Measurements from ENCODE around the gene MSRB3. TPM values are rescaled to one million over a fixed set of nuclear protein-coding genes. Genes with fewer than 3 reads are reported as not detected.

MSRB3 gene
- total and polyA plus RNA-seq, 7 donors = 6.2 to 232 (median 159) TPM

- intact Hi-C loops (cut with DNase I) = no loop called here
Measured at GRCh38 chr12:65459545-65459944, 181.1 kb downstream of the MSRB3 start.

GRCh38 chr12:65460063-65460462 lies 181.6 kb downstream of the MSRB3 start:
- WGBS, 2 donors = 53 to 76% methylated on average over 8 of the region's 8 CpGs
- intact Hi-C loops (cut with DNase I) = no loop called here
- Histone ChIP-seq H3K4me1 (peaks cover 0 to 9% (median 8%) of the 10 kb centered on the region in 4 donors), H3K9me3 (no peaks in the 10 kb centered on the region), H3K27ac (no peak overlapping the region), H3K27me3 (no peaks in the 10 kb centered on the region), H3K4me3 (no peak overlapping the region), H3K36me3 (peaks cover 0 to 69% (median 5%) of the 10 kb centered on the region in 4 donors)
- no peak for DNase-seq
- TF ChIP-seq, protein P1, sequence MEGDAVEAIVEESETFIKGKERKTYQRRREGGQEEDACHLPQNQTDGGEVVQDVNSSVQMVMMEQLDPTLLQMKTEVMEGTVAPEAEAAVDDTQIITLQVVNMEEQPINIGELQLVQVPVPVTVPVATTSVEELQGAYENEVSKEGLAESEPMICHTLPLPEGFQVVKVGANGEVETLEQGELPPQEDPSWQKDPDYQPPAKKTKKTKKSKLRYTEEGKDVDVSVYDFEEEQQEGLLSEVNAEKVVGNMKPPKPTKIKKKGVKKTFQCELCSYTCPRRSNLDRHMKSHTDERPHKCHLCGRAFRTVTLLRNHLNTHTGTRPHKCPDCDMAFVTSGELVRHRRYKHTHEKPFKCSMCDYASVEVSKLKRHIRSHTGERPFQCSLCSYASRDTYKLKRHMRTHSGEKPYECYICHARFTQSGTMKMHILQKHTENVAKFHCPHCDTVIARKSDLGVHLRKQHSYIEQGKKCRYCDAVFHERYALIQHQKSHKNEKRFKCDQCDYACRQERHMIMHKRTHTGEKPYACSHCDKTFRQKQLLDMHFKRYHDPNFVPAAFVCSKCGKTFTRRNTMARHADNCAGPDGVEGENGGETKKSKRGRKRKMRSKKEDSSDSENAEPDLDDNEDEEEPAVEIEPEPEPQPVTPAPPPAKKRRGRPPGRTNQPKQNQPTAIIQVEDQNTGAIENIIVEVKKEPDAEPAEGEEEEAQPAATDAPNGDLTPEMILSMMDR (IDR thresholded peaks at IDR 0.05) = no peak
- TF ChIP-seq EP300 (IDR thresholded peaks at IDR 0.05) (no peak), POLR2AphosphoS5 (IDR thresholded peaks at IDR 0.05) (no peak), POLR2A (IDR thresholded peaks at IDR 0.05) (no peak)

More at GRCh38 chr12:65459545-65459944, 181.1 kb downstream of the MSRB3 start:
- H3K9me3 ChIP-seq = no peaks in the 10 kb centered on the region
- H3K4me1 ChIP-seq = peaks cover 0 to 3% (median 3%) of the 10 kb centered on the region in 4 donors
- no peak for DNase-seq
- H3K27ac ChIP-seq = no peak overlapping the region
- H3K27me3 ChIP-seq = no peaks in the 10 kb centered on the region
- peaks cover 0 to 73% (median 9%) of the 10 kb centered on the region in 4 donors for H3K36me3 ChIP-seq
- no peak overlapping the region for H3K4me3 ChIP-seq
- TF ChIP-seq, protein P1 (IDR thresholded peaks at IDR 0.05) = no peak
- TF ChIP-seq POLR2AphosphoS5 (IDR thresholded peaks at IDR 0.05) = no peak
- TF ChIP-seq POLR2A (IDR thresholded peaks at IDR 0.05) = no peak
- TF ChIP-seq EP300 (IDR thresholded peaks at IDR 0.05) = no peak

DNA sequence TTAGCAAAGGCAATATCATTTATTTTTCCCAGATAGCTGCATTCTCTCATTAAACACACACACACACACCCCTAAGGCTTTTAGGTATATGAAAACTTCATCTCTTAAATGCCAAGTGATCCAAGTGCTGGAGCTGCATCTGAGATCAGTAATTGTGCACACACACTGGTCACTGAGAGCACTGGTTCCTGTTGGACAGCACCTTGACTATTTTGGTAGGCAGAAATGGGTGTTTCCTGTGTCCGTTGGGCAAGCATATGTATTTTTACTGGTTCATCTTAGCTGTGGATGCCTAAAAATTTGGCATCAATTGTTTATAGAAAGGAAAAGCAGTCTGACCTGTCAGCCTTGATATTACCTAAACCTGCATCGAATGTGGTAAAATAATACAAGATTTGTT lies 182.5 kb downstream of the MSRB3 start:
- Histone ChIP-seq H3K4me1 (peaks cover 0 to 13% (median 9%) of the 10 kb centered on the region in 4 donors), H3K4me3 (no peak overlapping the region), H3K9me3 (no peaks in the 10 kb centered on the region), H3K27me3 (no peaks in the 10 kb centered on the region), H3K36me3 (peaks cover 0 to 62% (median 5%) of the 10 kb centered on the region in 4 donors), H3K27ac (no peak overlapping the region)
- no peak for DNase-seq
- intact Hi-C loops (cut with DNase I) = no loop called here
- 74 to 84% methylated on average over 2 of the region's 2 CpGs for WGBS, 2 donors
- TF ChIP-seq POLR2AphosphoS5 (IDR thresholded peaks at IDR 0.05) (no peak), POLR2A (IDR thresholded peaks at IDR 0.05) (no peak), EP300 (IDR thresholded peaks at IDR 0.05) (no peak)
- TF ChIP-seq, protein P1 (IDR thresholded peaks at IDR 0.05) = no peak

- H3K27me3 ChIP-seq = no peaks in the 10 kb centered on the region
- TF ChIP-seq, protein P1 (IDR thresholded peaks at IDR 0.05) = no peak
- TF ChIP-seq EP300 (IDR thresholded peaks at IDR 0.05) = no peak
- TF ChIP-seq POLR2AphosphoS5 (IDR thresholded peaks at IDR 0.05) = no peak
- TF ChIP-seq POLR2A (IDR thresholded peaks at IDR 0.05) = no peak
- H3K27ac ChIP-seq = no peak overlapping the region
- no peaks in the 10 kb centered on the region for H3K9me3 ChIP-seq
- H3K36me3 ChIP-seq = peaks cover 0 to 70% (median 5%) of the 10 kb centered on the region in 4 donors
- no peak overlapping the region for H3K4me3 ChIP-seq
- peaks cover 0 to 13% (median 9%) of the 10 kb centered on the region in 4 donors for H3K4me1 ChIP-seq
- DNase-seq = no peak
- 87 to 94% methylated on average over 2 of the region's 2 CpGs for WGBS, 2 donors
- intact Hi-C loops (cut with DNase I) = no loop called here
Measured at GRCh38 chr12:65462484-65462883, 184.0 kb downstream of the MSRB3 start.

DNA sequence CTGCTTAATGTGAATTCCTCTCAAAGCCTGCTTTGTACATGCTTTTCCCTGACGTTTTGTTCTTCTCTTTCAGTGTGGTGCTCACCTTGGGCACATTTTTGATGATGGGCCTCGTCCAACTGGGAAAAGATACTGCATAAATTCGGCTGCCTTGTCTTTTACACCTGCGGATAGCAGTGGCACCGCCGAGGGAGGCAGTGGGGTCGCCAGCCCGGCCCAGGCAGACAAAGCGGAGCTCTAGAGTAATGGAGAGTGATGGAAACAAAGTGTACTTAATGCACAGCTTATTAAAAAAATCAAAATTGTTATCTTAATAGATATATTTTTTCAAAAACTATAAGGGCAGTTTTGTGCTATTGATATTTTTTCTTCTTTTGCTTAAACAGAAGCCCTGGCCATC lies 184.6 kb downstream of the MSRB3 start:
- no peaks in the 10 kb centered on the region for H3K9me3 ChIP-seq
- peaks cover 0 to 67% (median 5%) of the 10 kb centered on the region in 4 donors for H3K36me3 ChIP-seq
- no peak for DNase-seq
- no peaks in the 10 kb centered on the region for H3K27me3 ChIP-seq
- peaks cover 0 to 13% (median 9%) of the 10 kb centered on the region in 4 donors for H3K4me1 ChIP-seq
- H3K4me3 ChIP-seq = no peak overlapping the region
- intact Hi-C loops (cut with DNase I) = no loop called here
- TF ChIP-seq, protein P1 (IDR thresholded peaks at IDR 0.05) = no peak
- TF ChIP-seq POLR2AphosphoS5 (IDR thresholded peaks at IDR 0.05) = no peak
- TF ChIP-seq POLR2A (IDR thresholded peaks at IDR 0.05) = no peak
- no peak overlapping the region for H3K27ac ChIP-seq
- WGBS, 2 donors = 83 to 90% methylated on average over 9 of the region's 9 CpGs
